Activated CD4-positive, alpha-beta T cell treated with anti-CD3 and anti-CD28 coated beads, Interleukin-2, amount 50 U/mL, for 4 hours (primary cell): ENCODE results near the gene GARIN5B.

Experiments used
- DNase-seq, 2 experiments: peaks; one replicate each; pipeline ENCODE4 v3.0.0-alpha.2; 2020

GARIN5B gene

DNA sequence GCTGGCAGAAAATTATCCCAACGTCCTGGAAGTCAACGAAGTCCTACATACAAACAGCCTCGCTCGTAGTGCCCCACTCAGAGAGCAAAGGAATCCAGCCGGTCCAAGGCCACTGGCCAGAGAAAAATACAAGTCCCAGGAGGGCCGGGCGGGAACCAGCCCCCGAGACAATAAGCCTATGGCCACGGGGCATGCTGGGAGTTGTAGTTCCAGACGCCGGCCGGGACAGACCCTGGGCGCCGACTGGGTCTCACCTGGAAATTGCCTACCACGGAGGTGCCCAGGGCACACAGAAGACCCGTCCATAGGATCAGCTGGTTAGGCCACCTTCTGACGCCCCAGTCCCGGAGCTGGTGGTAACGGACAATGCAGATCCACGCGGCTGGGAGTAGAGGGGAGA, 43.3 kb downstream of the GARIN5B start:
- DNase-seq: no peak

DNA sequence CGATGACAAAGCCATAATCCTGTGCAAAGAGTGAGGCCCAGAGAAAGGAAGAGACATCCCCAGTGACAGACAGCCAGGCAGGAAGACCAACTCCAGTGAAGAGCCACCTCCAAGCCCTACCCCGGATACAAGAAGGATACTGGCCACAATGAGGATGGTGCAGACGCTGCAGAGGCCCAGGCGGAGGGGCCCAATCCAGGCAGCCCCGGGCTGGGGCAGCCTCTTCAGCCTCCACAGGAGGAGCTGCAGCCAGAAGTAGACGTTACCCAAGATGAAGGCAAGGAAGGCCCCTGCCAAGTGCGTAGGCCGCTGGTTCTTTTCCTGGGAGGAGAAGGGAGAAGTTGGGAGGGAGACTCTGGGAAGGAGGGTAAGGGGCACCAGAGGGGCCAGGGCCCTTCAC, 46.4 kb downstream of the GARIN5B start:
- DNase-seq: no peak

DNA sequence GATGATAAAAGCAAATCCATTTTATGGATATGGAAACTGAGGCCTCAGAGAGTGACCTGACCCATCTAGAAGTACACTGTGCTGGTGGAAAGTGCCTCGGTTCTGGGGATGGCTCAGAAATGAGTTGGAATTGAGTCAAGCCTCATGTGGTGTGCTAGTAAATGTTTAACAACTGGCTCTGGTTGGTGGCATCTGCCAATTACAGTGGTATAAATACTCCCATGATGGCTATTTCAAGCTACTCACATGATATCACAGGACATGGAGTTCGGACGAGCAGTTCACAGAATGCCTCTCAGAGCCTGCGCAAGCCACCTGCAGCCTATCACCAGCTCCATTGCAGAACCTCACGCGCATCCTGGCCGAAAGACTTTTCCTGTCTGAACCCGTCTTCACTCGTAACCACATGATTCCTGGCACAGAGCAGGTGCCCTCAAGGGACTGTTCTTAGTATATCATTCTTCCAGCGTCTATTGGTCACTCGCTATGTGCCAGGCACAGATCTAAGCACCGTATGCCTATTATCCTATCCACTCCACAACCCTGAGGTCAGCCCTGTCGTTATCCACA, 47.0 kb downstream of the GARIN5B start:
- DNase-seq: no peak

DNA sequence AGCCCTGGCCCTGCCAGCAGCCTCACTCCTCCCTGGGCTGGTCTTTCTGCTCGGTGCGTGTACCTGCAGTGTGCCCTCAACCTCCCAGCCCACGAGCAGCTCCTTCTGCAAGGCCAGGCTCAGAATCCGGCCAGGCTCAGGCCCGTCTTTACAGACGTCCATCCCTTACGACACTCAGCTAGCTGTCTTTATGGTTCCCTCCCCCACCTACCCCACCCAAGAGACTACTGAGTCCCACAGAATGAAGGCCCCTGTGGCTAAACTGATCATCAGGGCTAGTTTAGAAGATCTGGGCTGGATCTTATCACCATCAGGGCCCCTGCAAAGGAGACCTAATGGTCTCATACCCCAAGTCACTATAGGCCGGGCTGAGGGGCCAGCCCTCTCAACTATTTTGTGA, 48.7 kb downstream of the GARIN5B start:
- no peak for DNase-seq

DNA sequence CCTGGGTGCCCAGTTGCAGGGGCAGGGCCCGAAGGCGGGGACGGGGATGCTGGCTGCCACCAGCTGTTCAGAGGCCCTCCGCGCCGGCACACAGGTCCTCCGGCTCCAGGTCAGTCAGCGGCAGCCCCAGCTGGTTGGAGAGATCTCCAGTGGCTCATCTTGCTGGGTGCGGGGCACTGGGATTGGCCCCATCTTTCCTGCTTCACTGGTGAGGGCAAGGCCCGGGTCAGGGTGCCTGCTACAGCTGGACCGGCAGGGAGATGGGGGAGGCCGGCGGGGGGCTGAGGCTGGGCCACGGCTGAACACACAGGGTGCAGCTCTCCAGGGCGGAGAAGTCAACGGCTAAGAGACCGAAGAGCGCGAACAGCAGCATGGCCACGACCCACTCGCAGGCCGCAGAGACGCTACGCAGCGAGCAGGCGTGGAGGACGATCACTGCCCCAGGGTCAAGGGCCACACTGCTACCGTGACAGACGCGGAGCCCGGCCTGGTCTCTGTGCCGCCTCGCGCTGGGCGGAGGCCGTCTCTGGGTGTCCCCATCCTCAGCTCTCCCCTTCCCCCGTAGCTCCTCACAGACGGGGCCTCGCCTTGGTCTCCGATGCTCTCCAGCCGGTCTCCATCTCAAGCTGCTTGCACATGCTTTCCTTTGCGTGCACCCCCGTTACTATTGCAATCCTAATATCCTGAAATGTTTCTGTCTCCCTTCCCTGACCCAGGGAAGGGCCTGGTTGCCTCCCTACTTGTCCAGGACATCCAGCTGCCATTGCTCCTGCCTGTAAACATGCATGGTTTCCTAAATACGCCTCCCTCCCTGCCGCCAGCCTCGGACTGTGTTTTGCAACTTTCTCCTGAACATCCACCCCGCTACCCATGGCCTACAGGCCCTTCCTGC, 50.2 kb downstream of the GARIN5B start:
- no peak for DNase-seq

DNA sequence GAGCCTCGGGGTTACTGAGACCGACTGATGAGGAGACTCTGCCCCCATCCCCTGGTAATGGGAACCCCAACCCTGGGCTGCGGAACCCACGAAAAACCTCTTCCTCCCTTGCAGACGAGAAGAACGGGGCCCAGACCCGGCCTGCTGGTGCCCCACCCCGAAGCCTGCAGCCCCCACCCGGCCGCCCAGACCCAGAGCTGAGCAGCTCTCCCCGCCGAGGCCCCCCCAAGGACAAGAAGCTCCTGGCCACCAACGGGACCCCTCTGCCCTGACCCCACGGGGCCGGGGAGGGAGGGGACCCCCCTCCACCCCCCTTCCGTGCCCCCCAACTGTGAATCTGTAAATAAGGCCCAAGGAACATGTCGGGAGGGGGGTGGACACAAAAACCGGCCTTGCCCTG, 51.3 kb downstream of the GARIN5B start:
- DNase-seq: no peak

DNA sequence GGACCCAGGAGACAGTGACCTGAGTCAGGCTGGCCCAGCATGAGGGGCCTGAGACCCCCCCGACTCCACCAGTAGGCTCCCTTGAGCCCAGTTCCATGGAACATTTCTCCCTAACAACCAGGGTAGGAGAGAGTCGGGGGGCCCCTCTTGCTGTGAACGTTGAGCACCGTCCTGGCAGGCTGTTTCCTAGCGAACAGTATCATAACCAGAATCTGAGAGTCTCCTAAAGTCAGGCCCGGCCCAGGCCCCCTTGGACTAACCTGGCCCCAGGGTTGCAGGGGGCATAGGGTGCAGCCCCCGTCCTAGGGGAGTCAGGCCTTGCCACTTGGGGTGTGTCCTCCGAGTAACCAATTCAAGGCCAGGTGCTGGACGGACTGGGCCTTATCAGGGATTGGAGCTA, 51.7 kb downstream of the GARIN5B start:
- no peak for DNase-seq

DNA sequence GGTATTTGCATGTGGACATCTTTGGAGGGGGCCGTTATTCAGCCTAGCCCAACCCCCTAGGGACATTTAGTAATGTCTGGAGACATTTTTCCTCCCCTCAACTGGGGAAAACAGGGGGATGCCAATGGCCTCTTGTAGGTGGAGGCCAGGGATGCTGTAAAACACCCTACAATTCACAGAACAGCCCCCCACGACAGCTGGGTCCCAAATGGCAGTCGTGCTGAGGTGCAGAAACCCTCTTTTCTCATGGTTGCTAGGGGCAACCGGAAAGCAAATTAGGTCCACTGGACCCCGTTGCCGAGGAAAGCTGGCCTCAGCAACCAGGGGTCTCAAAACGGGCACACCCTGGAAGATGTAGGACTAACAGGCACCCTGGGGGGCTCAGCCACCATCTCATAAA, 52.6 kb downstream of the GARIN5B start:
- no peak for DNase-seq

DNA sequence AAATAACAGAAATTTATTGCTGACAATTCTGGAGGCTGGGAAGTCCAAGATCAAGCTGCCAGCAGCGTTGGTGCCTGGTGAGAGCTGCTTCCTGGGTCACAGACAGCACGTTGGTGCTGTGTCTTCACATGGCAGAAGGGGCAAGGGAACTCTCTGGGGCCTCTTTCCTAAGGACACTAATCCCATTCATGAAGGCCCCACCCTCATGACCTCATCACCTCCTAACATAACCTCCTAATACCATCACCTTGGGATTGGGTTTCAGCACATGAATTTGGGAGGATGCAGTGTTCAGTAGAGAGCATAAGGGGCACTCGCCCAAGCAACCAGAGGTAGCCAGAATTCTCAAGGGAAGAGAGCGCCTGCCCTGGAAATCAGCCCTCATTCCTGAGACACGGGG, 53.6 kb downstream of the GARIN5B start:
- DNase-seq: no peak

DNA sequence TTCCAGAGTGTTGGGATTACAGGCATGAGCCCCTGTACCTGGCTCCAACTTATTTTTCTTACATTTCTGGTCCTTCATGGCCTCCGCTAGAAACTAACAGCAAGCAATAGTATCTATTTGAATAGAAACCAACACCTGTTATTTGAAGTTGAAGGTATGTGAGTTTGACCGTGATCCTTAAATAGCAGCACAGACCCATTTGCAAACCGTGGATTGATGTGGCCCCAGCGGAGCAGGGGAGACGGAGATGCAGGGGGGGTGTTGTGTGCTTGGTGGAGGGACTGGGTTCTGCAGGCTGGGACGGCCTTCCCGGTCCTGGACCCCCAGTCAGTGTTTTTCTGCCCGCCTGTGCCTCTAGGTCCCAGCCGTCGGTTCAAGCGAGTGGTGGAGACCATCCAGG, 54.8 kb downstream of the GARIN5B start:
- DNase-seq: no peak

DNA sequence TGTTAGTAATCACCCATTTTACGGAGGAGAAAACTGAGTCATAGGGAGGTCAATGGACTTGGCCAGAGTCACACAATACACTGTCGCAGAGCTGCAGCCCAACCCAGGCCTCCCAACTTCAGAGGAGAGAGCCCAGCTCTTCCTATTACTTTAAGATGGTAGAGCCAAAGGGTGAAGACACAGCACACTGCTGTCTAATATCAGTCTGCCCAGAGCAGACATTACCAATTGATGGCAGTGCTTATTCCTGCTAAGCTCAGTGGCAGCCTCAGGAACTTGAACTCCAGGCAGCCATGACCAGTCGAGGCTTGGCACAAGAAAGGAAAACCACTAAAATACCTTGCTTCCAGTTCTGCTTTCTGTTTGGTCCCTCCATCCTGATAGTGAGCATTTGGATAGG, 56.3 kb downstream of the GARIN5B start:
- DNase-seq: no peak

DNA sequence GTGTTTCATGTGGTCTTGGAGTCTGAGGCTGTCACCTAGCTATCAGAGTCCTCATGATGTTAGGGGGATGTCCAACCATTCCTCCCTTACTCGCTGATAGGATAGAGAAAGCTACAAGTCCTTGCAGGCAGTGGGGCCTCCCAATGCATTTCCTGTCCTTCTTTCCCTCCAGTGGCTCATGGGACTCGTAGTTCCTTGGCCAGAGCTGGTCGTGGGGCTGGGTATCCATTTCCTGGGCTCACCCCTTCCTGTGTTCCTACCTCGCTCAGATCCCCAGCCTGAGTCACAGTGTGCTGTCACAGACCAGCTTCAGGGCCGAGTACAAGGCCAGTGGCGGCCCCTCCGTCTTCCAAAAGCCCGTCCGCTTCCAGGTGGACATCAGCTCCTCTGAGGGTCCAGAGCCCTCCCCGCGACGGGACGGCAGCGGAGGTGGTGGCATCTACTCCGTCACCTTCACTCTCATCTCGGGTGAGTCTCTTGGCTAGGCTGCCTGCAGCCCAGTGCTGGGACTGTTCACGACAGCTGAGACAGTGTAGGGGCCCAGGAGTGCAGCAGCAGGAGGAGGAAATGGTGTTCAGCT, 57.0 kb downstream of the GARIN5B start:
- no peak for DNase-seq

DNA sequence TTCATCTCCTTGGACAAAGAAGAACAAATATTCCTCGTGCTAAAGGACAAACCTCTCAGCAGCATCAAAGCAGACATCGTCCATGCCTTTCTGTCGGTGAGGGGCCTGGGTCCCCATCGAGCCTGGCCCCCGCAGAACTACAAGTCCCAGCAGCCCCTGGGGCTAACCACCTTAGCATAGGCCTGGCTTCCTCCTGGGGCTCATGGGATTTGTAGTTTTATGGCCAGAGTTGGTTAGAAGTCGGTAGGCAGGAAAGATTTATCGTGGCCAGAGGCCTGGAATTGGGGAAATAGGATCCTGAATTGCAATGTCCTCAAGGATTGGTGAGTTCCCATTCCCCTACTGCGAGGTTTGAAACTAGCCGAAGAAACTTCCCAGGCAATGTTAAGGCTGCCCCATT, 57.6 kb downstream of the GARIN5B start:
- peak; percentile 39 to 47 for DNase-seq

DNA sequence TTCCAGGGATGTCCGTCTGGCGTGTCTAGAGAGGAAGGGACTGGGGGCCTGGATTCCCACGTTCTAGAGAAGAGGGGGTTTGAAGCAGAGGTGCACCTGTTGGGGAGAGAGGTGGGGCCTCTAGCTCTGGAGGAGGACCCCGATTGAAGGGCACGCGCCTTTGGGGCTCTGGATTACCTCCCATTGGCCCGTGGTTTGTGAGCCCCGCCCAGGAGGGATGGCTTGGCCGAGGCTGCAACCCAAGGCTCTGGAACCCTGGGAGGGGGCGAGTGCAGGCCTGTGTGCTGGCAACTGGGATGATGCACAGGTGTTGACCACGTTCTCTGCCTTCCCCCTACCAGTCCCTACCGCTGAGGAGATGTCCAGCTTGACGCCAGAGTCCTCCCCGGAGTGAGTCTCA, 58.1 kb downstream of the GARIN5B start:
- DNase-seq: no peak
